ENCODE data around the gene CD99.

DNA sequence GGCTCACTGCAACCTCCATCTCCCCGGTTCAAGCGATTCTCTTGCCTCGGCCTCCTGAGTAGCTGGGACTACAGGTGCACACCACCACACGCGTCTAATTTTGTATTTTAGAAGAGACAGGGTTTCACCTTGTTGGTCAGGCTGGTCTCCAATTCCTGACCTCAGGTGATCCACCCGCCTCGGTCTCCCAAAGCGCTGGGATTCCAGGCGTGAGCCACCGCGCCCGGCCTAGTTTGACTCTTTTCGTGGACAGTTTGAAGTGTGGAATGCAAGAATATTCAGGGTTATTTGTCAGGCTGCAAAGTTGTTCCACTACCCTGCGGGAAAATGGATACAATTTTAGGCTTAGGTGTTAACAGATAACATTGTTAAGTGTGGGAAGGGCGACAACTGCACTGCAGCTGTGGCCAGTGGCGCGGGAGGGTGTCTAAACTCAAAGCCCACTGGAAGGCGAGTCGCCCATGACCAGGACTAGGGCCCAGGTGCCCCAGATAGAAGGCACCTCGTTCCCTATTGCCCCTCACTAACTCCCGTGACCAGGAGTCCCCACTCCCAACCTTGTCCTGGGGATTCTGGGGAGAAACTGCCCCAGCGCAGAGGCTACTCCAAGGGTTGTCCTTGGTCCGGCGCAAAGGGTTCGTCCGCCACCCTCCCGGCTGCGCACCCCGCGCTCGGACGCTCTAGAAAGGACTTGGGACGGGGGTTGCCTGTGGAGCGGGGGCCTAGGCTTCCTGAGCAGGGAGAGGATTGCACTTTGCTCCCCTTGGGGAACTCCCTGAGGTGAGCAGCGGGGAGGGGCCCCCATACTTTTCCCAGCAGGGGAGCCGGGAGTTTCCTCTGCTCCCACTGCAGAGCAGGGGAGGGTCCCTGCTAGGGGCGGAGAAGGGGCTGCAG, 1.1 kb upstream of the CD99 start:
- TF ChIP-seq, protein P1, sequence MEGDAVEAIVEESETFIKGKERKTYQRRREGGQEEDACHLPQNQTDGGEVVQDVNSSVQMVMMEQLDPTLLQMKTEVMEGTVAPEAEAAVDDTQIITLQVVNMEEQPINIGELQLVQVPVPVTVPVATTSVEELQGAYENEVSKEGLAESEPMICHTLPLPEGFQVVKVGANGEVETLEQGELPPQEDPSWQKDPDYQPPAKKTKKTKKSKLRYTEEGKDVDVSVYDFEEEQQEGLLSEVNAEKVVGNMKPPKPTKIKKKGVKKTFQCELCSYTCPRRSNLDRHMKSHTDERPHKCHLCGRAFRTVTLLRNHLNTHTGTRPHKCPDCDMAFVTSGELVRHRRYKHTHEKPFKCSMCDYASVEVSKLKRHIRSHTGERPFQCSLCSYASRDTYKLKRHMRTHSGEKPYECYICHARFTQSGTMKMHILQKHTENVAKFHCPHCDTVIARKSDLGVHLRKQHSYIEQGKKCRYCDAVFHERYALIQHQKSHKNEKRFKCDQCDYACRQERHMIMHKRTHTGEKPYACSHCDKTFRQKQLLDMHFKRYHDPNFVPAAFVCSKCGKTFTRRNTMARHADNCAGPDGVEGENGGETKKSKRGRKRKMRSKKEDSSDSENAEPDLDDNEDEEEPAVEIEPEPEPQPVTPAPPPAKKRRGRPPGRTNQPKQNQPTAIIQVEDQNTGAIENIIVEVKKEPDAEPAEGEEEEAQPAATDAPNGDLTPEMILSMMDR (IDR thresholded peaks at IDR 0.05): no peak
- TF ChIP-seq, protein P2, sequence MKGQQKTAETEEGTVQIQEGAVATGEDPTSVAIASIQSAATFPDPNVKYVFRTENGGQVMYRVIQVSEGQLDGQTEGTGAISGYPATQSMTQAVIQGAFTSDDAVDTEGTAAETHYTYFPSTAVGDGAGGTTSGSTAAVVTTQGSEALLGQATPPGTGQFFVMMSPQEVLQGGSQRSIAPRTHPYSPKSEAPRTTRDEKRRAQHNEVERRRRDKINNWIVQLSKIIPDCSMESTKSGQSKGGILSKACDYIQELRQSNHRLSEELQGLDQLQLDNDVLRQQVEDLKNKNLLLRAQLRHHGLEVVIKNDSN (IDR thresholded peaks at IDR 0.05; ENCODE audit: borderline replicate concordance, low read depth): no peak
- TF ChIP-seq GATA2 (CRISPR knock-in tag; IDR thresholded peaks at IDR 0.05) (no peak), EZH2phosphoT487 (IDR thresholded peaks at IDR 0.05; ENCODE audit: borderline replicate concordance, low read depth) (no peak), TEAD4 (IDR thresholded peaks at IDR 0.05; ENCODE audit: borderline replicate concordance, insufficient read depth) (no peak), FOXJ3 (CRISPR knock-in tag; IDR thresholded peaks at IDR 0.05) (no peak), POLR2AphosphoS5 (IDR thresholded peaks at IDR 0.05; ENCODE audit: low read depth, low read length) (no peak)
- TF ChIP-seq, protein P3, sequence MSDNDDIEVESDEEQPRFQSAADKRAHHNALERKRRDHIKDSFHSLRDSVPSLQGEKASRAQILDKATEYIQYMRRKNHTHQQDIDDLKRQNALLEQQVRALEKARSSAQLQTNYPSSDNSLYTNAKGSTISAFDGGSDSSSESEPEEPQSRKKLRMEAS (IDR thresholded peaks at IDR 0.05; ENCODE audit: low read depth): no peak
- TF ChIP-seq, protein P4, sequence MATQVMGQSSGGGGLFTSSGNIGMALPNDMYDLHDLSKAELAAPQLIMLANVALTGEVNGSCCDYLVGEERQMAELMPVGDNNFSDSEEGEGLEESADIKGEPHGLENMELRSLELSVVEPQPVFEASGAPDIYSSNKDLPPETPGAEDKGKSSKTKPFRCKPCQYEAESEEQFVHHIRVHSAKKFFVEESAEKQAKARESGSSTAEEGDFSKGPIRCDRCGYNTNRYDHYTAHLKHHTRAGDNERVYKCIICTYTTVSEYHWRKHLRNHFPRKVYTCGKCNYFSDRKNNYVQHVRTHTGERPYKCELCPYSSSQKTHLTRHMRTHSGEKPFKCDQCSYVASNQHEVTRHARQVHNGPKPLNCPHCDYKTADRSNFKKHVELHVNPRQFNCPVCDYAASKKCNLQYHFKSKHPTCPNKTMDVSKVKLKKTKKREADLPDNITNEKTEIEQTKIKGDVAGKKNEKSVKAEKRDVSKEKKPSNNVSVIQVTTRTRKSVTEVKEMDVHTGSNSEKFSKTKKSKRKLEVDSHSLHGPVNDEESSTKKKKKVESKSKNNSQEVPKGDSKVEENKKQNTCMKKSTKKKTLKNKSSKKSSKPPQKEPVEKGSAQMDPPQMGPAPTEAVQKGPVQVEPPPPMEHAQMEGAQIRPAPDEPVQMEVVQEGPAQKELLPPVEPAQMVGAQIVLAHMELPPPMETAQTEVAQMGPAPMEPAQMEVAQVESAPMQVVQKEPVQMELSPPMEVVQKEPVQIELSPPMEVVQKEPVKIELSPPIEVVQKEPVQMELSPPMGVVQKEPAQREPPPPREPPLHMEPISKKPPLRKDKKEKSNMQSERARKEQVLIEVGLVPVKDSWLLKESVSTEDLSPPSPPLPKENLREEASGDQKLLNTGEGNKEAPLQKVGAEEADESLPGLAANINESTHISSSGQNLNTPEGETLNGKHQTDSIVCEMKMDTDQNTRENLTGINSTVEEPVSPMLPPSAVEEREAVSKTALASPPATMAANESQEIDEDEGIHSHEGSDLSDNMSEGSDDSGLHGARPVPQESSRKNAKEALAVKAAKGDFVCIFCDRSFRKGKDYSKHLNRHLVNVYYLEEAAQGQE (IDR thresholded peaks at IDR 0.05; ENCODE audit: low read depth, low read length): no peak
- TF ChIP-seq, protein P5, sequence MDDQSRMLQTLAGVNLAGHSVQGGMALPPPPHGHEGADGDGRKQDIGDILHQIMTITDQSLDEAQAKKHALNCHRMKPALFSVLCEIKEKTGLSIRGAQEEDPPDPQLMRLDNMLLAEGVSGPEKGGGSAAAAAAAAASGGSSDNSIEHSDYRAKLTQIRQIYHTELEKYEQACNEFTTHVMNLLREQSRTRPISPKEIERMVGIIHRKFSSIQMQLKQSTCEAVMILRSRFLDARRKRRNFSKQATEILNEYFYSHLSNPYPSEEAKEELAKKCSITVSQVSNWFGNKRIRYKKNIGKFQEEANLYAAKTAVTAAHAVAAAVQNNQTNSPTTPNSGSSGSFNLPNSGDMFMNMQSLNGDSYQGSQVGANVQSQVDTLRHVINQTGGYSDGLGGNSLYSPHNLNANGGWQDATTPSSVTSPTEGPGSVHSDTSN (IDR thresholded peaks at IDR 0.05): no peak
